Neuron (in vitro differentiated cells): ENCODE data around the gene UNC13D.
"Not testable (repeated sequence)": the region's sequence is repeated elsewhere in the genome, so short reads cannot be mapped to it uniquely, and the experiment has no call there.

Experiments
- H2AFZ ChIP-seq: one replicate; pipeline ENCODE4 v1.6.1; 2013; ENCODE audit warnings: low read depth, mild to moderate bottlenecking, inconsistent platforms, low read length, moderate library complexity
- H3K27me3 ChIP-seq: one replicate; pipeline ENCODE4 v1.6.1; 2013; ENCODE audit warnings: low read length; ENCODE audit not compliant: insufficient read depth
- H3K36me3 ChIP-seq: one replicate; pipeline ENCODE4 v1.6.1; 2013; ENCODE audit warnings: low read length; ENCODE audit not compliant: insufficient read depth
- H3K4me1 ChIP-seq: one replicate; pipeline ENCODE4 v1.6.1; 2013; ENCODE audit warnings: low read length; ENCODE audit not compliant: insufficient read depth
- H3K4me3 ChIP-seq: 2 replicates; pipeline ENCODE4 v1.5.1; 2013; ENCODE audit warnings: mild to moderate bottlenecking, low read length, moderate library complexity
- H3K9me3 ChIP-seq: one replicate; pipeline ENCODE4 v1.6.1; 2013; ENCODE audit warnings: low read length

Gene UNC13D

GRCh38 chr17:75812096-75813013 lies 31.8 kb downstream of the UNC13D start:
- Histone ChIP-seq H3K27me3 (no peaks in the 10 kb centered on the region), H3K9me3 (no peaks in the 10 kb centered on the region), H3K36me3 (peaks cover 68% of the 10 kb centered on the region), H3K4me3 (no peak overlapping the region), H2AFZ (no peak overlapping the region), H3K4me1 (peaks cover 6% of the 10 kb centered on the region)

GRCh38 chr17:75811174-75811573 lies 33.0 kb downstream of the UNC13D start:
- Histone ChIP-seq H3K36me3 (peaks cover 57% of the 10 kb centered on the region), H3K9me3 (no peaks in the 10 kb centered on the region), H3K4me1 (peaks cover 6% of the 10 kb centered on the region), H3K4me3 (no peak overlapping the region), H3K27me3 (no peaks in the 10 kb centered on the region), H2AFZ (no peak overlapping the region)

GRCh38 chr17:75810756-75811155 lies 33.4 kb downstream of the UNC13D start:
- peaks cover 53% of the 10 kb centered on the region for H3K36me3 ChIP-seq
- H2AFZ ChIP-seq, H3K27me3 ChIP-seq, H3K4me3 ChIP-seq, H3K4me1 ChIP-seq, H3K9me3 ChIP-seq: not testable (repeated sequence)

GRCh38 chr17:75810216-75810615 lies 34.0 kb downstream of the UNC13D start:
- H3K36me3 ChIP-seq = peaks cover 49% of the 10 kb centered on the region

GRCh38 chr17:75809631-75810111 lies 34.5 kb downstream of the UNC13D start:
- H3K36me3 ChIP-seq = peaks cover 45% of the 10 kb centered on the region
- H3K4me1 ChIP-seq = peaks cover 6% of the 10 kb centered on the region
- H2AFZ ChIP-seq = no peak overlapping the region
- H3K9me3 ChIP-seq = no peaks in the 10 kb centered on the region
- H3K27me3 ChIP-seq = no peaks in the 10 kb centered on the region
- no peak overlapping the region for H3K4me3 ChIP-seq

More at GRCh38 chr17:75810216-75810615, 34.0 kb downstream of the UNC13D start:
- H3K4me3 ChIP-seq = no peak overlapping the region
- no peaks in the 10 kb centered on the region for H3K27me3 ChIP-seq
- H2AFZ ChIP-seq = no peak overlapping the region
- peaks cover 6% of the 10 kb centered on the region for H3K4me1 ChIP-seq
- no peaks in the 10 kb centered on the region for H3K9me3 ChIP-seq

- H3K36me3 ChIP-seq = peaks cover 41% of the 10 kb centered on the region
- no peaks in the 10 kb centered on the region for H3K9me3 ChIP-seq
- no peak overlapping the region for H2AFZ ChIP-seq
- no peaks in the 10 kb centered on the region for H3K27me3 ChIP-seq
- H3K4me3 ChIP-seq = no peak overlapping the region
- peaks cover 6% of the 10 kb centered on the region for H3K4me1 ChIP-seq
Measured at GRCh38 chr17:75808905-75809621, 35.1 kb downstream of the UNC13D start.

GRCh38 chr17:75808549-75808904 lies 35.7 kb downstream of the UNC13D start:
- Histone ChIP-seq H3K36me3 (peaks cover 35% of the 10 kb centered on the region), H3K9me3 (no peaks in the 10 kb centered on the region), H3K4me1 (peaks cover 5% of the 10 kb centered on the region), H2AFZ (no peak overlapping the region), H3K27me3 (no peaks in the 10 kb centered on the region), H3K4me3 (no peak overlapping the region)

GRCh38 chr17:75807861-75808260 lies 36.3 kb downstream of the UNC13D start:
- no peaks in the 10 kb centered on the region for H3K27me3 ChIP-seq
- no peak overlapping the region for H3K4me3 ChIP-seq
- H3K4me1 ChIP-seq = no peaks in the 10 kb centered on the region
- no peaks in the 10 kb centered on the region for H3K9me3 ChIP-seq
- no peak overlapping the region for H2AFZ ChIP-seq
- peaks cover 30% of the 10 kb centered on the region for H3K36me3 ChIP-seq

- Histone ChIP-seq H3K27me3 (no peaks in the 10 kb centered on the region), H3K9me3 (no peaks in the 10 kb centered on the region), H2AFZ (no peak overlapping the region), H3K4me3 (no peak overlapping the region), H3K4me1 (no peaks in the 10 kb centered on the region), H3K36me3 (peaks cover 21% of the 10 kb centered on the region)
Measured at GRCh38 chr17:75806822-75807500, 37.2 kb downstream of the UNC13D start.

GRCh38 chr17:75803883-75804282 lies 40.3 kb downstream of the UNC13D start:
- Histone ChIP-seq H3K36me3 (peaks cover 16% of the 10 kb centered on the region), H3K4me3 (no peak overlapping the region), H3K9me3 (no peaks in the 10 kb centered on the region), H3K27me3 (no peaks in the 10 kb centered on the region), H2AFZ (no peak overlapping the region), H3K4me1 (no peaks in the 10 kb centered on the region)

- peaks cover 45% of the 10 kb centered on the region for H3K36me3 ChIP-seq
- no peaks in the 10 kb centered on the region for H3K27me3 ChIP-seq
- H3K4me3 ChIP-seq = no peak overlapping the region
- no peak overlapping the region for H2AFZ ChIP-seq
- H3K9me3 ChIP-seq = no peaks in the 10 kb centered on the region
- H3K4me1 ChIP-seq = no peaks in the 10 kb centered on the region
Measured at GRCh38 chr17:75799402-75799801, 44.8 kb downstream of the UNC13D start.

GRCh38 chr17:75795820-75796607 lies 48.2 kb downstream of the UNC13D start:
- Histone ChIP-seq H3K9me3 (peaks cover 2% of the 10 kb centered on the region), H3K4me1 (no peaks in the 10 kb centered on the region), H3K4me3 (no peak overlapping the region), H3K36me3 (peaks cover 63% of the 10 kb centered on the region), H3K27me3 (no peaks in the 10 kb centered on the region), H2AFZ (no peak overlapping the region)
